ENCODE data around the gene ABCC4.

Gene ABCC4

GRCh38 chr13:95248953-95249352 lies 52.3 kb downstream of the ABCC4 start:
- no peak for TF ChIP-seq CTCF (IDR thresholded peaks at IDR 0.05; ENCODE audit: control insufficient read depth, extremely low read depth, insufficient read depth)
- no peak overlapping the region for H3K4me3 ChIP-seq (ENCODE audit: low read depth, low read length)
- no peak for DNase-seq (ENCODE audit: low read depth)

GRCh38 chr13:95247852-95248251 lies 53.4 kb downstream of the ABCC4 start:
- TF ChIP-seq CTCF (IDR thresholded peaks at IDR 0.05; ENCODE audit: control insufficient read depth, extremely low read depth, insufficient read depth), result no peak
- DNase-seq (ENCODE audit: low read depth), result no peak
- H3K4me3 ChIP-seq (ENCODE audit: low read depth, low read length), result no peak overlapping the region

GRCh38 chr13:95247171-95247570 lies 54.1 kb downstream of the ABCC4 start:
- no peak for DNase-seq (ENCODE audit: low read depth)
- H3K4me3 ChIP-seq (ENCODE audit: low read depth, low read length), result no peak overlapping the region
- TF ChIP-seq CTCF (IDR thresholded peaks at IDR 0.05; ENCODE audit: control insufficient read depth, extremely low read depth, insufficient read depth), result no peak

- H3K4me3 ChIP-seq (ENCODE audit: low read depth, low read length), result peak overlapping the region; percentile 38
- DNase-seq (ENCODE audit: low read depth), result peak; percentile 94
- TF ChIP-seq CTCF (IDR thresholded peaks at IDR 0.05; ENCODE audit: control insufficient read depth, extremely low read depth, insufficient read depth), result no peak
Measured at GRCh38 chr13:95246292-95247082, 54.8 kb downstream of the ABCC4 start.

- no peak for DNase-seq (ENCODE audit: low read depth)
- peak overlapping the region; percentile 16; the same call in 1 of the 2 replicates for H3K4me3 ChIP-seq (ENCODE audit: low read depth, low read length)
- TF ChIP-seq CTCF (IDR thresholded peaks at IDR 0.05; ENCODE audit: control insufficient read depth, extremely low read depth, insufficient read depth), result no peak
Measured at GRCh38 chr13:95245071-95245470, 56.2 kb downstream of the ABCC4 start.

- no peak for DNase-seq (ENCODE audit: low read depth)
- no peak overlapping the region for H3K4me3 ChIP-seq (ENCODE audit: low read depth, low read length)
- TF ChIP-seq CTCF (IDR thresholded peaks at IDR 0.05; ENCODE audit: control insufficient read depth, extremely low read depth, insufficient read depth), result no peak
Measured at GRCh38 chr13:95243207-95243606, 58.0 kb downstream of the ABCC4 start.

GRCh38 chr13:95241321-95241720 lies 59.9 kb downstream of the ABCC4 start:
- no peak for DNase-seq (ENCODE audit: low read depth)
- no peak for TF ChIP-seq CTCF (IDR thresholded peaks at IDR 0.05; ENCODE audit: control insufficient read depth, extremely low read depth, insufficient read depth)
- no peak overlapping the region for H3K4me3 ChIP-seq (ENCODE audit: low read depth, low read length)
